ENCODE data around the gene PTPRK. TPM values are rescaled to one million over a fixed set of nuclear protein-coding genes. Genes with fewer than 3 reads are reported as not detected.

The PTPRK gene
- polyA plus RNA-seq, 3 donors = 0.01 TPM; not detected in 2

DNA sequence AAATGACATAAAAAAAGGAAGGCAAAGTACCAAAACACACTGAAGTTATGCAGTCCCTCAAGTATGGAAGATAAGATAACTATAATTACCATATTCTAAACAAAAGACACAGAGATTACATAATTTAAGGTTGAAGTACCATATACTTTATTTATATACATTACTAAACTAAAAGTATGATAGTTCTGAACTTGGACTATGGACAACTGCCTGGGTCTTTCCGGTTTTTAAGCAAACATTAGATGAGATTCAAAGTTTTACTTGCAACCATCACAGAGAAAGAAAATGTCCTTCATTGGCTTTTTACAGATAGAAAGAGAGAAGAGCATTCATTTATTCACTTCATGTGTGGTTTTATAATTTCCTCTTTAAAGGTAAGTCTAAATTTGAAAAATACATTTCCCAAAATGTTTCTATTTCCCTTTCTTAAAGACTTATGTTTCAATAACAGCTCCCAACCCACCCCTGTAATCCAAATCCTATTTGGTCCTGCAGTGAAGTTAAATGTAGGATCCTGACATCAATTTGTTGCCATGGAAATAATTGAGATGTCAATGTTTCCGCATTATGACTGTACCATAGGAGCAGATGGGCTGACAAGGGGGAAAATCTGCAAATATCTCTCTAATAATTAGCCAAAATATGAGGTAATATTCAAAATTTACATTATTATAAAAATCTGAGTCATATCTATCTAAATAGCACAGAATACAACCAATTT lies 63.7 kb downstream of the PTPRK start:
- Mint-ChIP-seq H3K4me3 (no peak overlapping the region), H3K4me1 (no peaks in the 10 kb centered on the region)
- intact Hi-C loops (cut with micrococcal nuclease) = no loop called here

DNA sequence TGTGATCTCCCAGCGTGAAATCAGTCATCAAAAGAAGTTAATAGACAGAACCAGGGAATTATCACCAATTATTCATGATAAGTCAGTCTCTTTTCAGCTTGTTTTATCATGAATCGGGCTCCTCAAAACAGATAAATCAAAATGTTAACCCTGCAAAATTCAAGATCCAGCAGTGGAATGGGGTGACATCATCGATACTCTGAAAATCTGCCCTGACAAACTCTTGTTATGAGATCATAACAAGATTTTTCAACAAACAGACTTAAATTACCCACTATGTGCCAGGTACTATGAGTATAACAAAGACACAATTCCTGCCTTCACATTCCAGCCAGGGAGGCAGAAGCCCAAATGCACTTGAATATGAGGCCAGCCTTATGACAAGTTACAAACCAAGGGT lies 64.4 kb downstream of the PTPRK start:
- Histone ChIP-seq H4K20me1 (ENCODE audit: insufficient read depth, low read length) (no peaks in the 10 kb centered on the region), H3K4me2 (replicated peaks; ENCODE audit: extremely low read depth, low read length, poor library complexity, severe bottlenecking) (no peak overlapping the region), H3K4me3 (replicated peaks in 1 of 3; ENCODE audit: low read depth in 2 of 3, low read length in 3 of 3) (no peak overlapping the region), H3K27me3 (ENCODE audit: control insufficient read depth in 2 of 2, insufficient read depth in 2 of 2, low read length in 2 of 2) (no peaks in the 10 kb centered on the region), H3K27ac (ENCODE audit: low read depth in 1 of 2, low read length in 2 of 2) (no peak overlapping the region), H3K4me1 (ENCODE audit: control insufficient read depth in 1 of 2, insufficient read depth in 2 of 2, low read length in 2 of 2) (no peaks in the 10 kb centered on the region), H2AFZ (ENCODE audit: insufficient read depth, low read depth, low read length, poor library complexity, severe bottlenecking) (no peak overlapping the region), H3K9me3 (replicated peaks in 1 of 2; ENCODE audit: control insufficient read depth in 1 of 2, insufficient read depth in 1 of 2, low read length in 2 of 2) (no peaks in the 10 kb centered on the region), H3K9ac (ENCODE audit: insufficient read depth, low read length, poor library complexity, severe bottlenecking) (no peak overlapping the region), H3K79me2 (ENCODE audit: insufficient read depth, low read length) (no peaks in the 10 kb centered on the region), H3K36me3 (replicated peaks in 1 of 2; ENCODE audit: control insufficient read depth in 1 of 2, insufficient read depth in 2 of 2, low read length in 2 of 2) (no peaks in the 10 kb centered on the region)
- no peak overlapping the region for H3K27ac Mint-ChIP-seq
- WGBS (ENCODE audit: insufficient coverage) = 76% methylated on average over 2 of the region's 3 CpGs
- no peaks in the 10 kb centered on the region for H3K4me1 Mint-ChIP-seq
- no peak for DNase-seq
- H3K27me3 Mint-ChIP-seq (ENCODE audit: low read depth in 3 of 3) = no peaks in the 10 kb centered on the region
- no peaks in the 10 kb centered on the region for H3K36me3 Mint-ChIP-seq
- intact Hi-C loops (cut with micrococcal nuclease) = no loop called here
- TF ChIP-seq, protein P1, sequence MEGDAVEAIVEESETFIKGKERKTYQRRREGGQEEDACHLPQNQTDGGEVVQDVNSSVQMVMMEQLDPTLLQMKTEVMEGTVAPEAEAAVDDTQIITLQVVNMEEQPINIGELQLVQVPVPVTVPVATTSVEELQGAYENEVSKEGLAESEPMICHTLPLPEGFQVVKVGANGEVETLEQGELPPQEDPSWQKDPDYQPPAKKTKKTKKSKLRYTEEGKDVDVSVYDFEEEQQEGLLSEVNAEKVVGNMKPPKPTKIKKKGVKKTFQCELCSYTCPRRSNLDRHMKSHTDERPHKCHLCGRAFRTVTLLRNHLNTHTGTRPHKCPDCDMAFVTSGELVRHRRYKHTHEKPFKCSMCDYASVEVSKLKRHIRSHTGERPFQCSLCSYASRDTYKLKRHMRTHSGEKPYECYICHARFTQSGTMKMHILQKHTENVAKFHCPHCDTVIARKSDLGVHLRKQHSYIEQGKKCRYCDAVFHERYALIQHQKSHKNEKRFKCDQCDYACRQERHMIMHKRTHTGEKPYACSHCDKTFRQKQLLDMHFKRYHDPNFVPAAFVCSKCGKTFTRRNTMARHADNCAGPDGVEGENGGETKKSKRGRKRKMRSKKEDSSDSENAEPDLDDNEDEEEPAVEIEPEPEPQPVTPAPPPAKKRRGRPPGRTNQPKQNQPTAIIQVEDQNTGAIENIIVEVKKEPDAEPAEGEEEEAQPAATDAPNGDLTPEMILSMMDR (IDR thresholded peaks at IDR 0.05) = no peak
- peaks cover 0 to 5% (median 0%) of the 10 kb centered on the region in 7 donors for H3K9me3 Mint-ChIP-seq
- no peak overlapping the region for H3K4me3 Mint-ChIP-seq

More for the DNA sequence above, 63.7 kb downstream of the PTPRK start:
- DNase-seq = no peak
- no peak overlapping the region for H3K4me2 ChIP-seq (replicated peaks; ENCODE audit: extremely low read depth, low read length, poor library complexity, severe bottlenecking)
- Mint-ChIP-seq H3K27ac (no peak overlapping the region), H3K36me3 (no peaks in the 10 kb centered on the region), H3K27me3 (ENCODE audit: low read depth in 3 of 3) (no peaks in the 10 kb centered on the region), H3K9me3 (peaks cover 0 to 5% (median 0%) of the 10 kb centered on the region in 7 donors)
- H3K79me2 ChIP-seq (ENCODE audit: insufficient read depth, low read length) = no peaks in the 10 kb centered on the region
- TF ChIP-seq, protein P1 (IDR thresholded peaks at IDR 0.05) = no peak
- no peaks in the 10 kb centered on the region for H4K20me1 ChIP-seq (ENCODE audit: insufficient read depth, low read length)
- H3K4me3 ChIP-seq (replicated peaks in 1 of 3; ENCODE audit: low read depth in 2 of 3, low read length in 3 of 3) = no peak overlapping the region
- no peaks in the 10 kb centered on the region for H3K36me3 ChIP-seq (replicated peaks in 1 of 2; ENCODE audit: control insufficient read depth in 1 of 2, insufficient read depth in 2 of 2, low read length in 2 of 2)
- no peaks in the 10 kb centered on the region for H3K9me3 ChIP-seq (replicated peaks in 1 of 2; ENCODE audit: control insufficient read depth in 1 of 2, insufficient read depth in 1 of 2, low read length in 2 of 2)
- H3K27ac ChIP-seq (ENCODE audit: low read depth in 1 of 2, low read length in 2 of 2) = no peak overlapping the region
- H2AFZ ChIP-seq (ENCODE audit: insufficient read depth, low read depth, low read length, poor library complexity, severe bottlenecking) = no peak overlapping the region
- WGBS (ENCODE audit: insufficient coverage) = no CpG with 5 or more reads among the region's 2 CpGs
- H3K4me1 ChIP-seq (ENCODE audit: control insufficient read depth in 1 of 2, insufficient read depth in 2 of 2, low read length in 2 of 2) = no peaks in the 10 kb centered on the region
- no peaks in the 10 kb centered on the region for H3K27me3 ChIP-seq (ENCODE audit: control insufficient read depth in 2 of 2, insufficient read depth in 2 of 2, low read length in 2 of 2)
- no peak overlapping the region for H3K9ac ChIP-seq (ENCODE audit: insufficient read depth, low read length, poor library complexity, severe bottlenecking)

Measured in CD14-positive monocyte (primary cell).